Suppressor macrophage treated with lipopolysaccharide for 1 hour (primary cell): ENCODE data around the gene DOCK8.
"Not testable (repeated sequence)": the region's sequence is repeated elsewhere in the genome, so short reads cannot be mapped to it uniquely, and the experiment has no call there.

ENCODE experiments used
- DNase-seq, 3 donors: peaks; one replicate each; pipeline ENCODE4 v3.0.0-alpha.2; 2020 to 2022

DOCK8 gene

DNA sequence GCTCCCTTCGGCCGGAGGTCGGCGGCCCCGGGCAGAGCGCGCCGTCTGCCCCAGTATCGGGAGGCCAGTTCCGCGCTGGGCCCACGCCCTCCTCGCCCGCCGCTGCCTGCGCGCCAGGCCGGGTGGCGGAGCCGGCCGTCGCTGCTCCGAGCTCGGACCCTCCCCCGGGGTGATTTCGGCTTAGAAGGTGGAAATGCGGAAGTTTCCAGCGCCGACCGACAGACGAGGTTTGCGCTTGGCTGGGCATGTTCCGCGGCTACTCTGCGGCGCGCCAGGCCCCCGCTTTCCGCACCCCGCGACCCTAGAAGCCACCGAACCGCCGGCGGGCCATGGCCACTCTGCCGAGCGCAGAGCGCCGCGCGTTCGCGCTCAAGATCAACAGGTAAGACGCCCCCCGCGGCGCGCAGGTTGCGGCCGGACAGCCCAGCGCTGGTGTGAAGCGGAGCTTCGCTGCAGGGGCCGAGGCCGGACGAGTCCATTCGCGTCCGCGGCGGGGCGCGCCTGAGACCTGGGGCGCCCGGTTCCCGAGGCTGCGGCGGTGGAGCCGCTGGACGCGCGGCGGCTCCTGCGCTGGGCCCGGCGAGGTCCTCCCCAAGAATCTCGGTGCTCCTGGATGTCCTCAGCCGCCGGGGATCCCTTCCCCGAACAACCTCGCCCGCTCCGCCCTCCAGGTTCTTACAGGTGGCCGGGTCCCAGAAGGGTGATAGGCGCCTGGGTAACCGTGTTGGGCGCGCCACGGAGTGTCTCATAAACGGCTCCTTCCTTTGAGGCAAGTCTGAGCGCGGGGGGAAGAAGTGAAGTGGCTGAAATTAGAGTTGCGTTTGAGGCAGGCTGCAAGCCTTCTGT lies at the start of gene DOCK8:
TSS of gene DOCK8 (plus strand) at position 218 of the 846 bp plus-strand sequence. CDS start at position 330, 112 bp downstream.
- DNase-seq, result peak; percentile 91 to 96 (median 93)

DNA sequence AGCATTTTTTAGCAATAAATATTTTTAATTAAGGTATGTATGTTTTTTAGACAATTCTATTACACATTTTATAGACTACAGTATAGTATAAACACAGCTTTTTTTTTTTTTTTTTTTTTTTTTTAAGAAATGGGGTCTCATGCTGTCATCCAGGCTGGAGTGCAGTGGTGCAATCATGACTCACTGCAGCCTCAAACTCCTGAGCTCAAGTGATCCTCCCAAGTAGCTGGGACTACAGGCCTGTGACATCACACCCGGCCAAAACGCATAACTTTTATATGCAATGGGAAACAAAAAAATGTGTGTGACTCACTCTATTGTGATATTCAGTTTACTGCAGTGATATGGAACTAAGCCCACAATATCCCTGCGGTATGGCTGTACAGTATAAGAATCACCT lies 44.9 kb upstream of the DOCK8 start:
- not testable (repeated sequence) for DNase-seq

DNA sequence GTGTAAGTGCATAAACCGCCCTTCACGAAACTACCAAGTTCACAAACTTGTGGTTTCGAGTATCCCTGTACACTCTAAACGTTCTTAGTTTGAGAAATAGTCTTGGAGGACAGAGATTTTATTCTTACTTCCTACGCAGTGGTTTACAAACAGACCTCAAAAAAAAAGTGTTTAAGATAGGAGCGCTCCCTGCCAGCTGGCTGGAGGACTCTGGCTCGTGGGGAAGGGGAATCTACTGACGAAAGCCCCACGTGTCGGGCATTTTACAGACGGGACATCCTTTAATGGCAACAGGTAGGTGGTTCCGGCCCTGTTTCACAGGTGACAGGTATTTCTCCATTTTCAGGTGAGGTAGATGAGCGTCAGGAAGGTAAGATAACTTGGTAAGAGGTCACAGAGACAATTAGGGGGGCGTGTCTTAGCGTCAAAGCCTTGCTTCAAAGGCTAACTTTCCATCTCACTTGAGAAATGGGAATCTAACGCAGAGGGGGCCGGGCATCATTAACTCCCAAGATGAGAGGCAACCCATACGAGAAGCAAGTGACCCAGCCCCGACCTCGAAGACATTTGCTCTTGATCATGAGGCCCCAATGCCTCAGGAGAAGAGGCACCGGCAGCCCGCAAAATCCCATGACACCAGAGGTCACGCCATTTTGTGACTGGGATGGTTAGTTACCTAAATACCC lies 36.4 kb upstream of the DOCK8 start:
- peak in 1 of 3 donors; percentile 1 for DNase-seq

DNA sequence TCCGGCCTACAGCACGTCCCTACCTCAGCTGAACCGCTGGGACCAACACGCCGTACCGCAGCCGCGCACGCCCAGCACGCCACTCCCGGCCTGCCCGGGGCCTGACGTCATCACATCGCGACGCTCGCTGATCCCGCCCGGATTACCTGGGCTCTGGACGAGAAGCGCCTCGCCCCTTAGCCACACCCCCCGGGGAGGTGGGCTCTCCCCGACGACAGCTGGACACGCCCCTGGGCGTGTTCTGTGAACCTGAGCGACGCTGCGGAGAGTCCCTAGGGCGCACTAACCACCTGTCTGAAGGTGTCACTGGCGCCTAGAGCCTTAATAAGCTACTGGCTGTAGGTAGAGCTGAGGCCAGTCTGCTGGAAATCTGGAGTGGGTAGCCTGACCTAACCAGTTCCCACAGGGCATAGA lies 35.7 kb upstream of the DOCK8 start, which contains the start of gene ZNG1A:
TSS of gene ZNG1A (minus strand) at position 87 of the 414 bp plus-strand sequence. CDS start 87 bp downstream, outside the sequence.
- DNase-seq, result peak in 2 of 3 donors; percentile 57 to 74

DNA sequence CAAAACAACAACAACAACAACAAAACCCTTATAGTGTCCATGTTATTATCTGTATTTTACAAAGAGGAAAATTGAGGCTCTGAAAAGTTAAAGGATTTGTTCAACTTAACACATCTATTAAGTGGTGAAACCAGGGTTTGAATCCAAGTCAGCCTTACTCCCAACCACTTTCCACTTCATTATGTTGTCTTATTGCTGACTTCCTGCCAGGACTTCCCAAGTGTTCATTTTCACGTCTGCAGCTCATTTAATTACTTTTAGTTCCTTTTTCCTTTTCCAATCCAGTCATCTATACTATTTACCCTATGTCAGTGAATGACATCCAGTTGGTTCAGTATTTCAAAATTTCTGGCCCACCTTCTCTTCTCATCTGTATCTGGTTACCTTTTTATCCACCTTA lies 15.1 kb upstream of the DOCK8 start:
- DNase-seq, result peak in 2 of 3 donors; percentile 59 to 69

DNA sequence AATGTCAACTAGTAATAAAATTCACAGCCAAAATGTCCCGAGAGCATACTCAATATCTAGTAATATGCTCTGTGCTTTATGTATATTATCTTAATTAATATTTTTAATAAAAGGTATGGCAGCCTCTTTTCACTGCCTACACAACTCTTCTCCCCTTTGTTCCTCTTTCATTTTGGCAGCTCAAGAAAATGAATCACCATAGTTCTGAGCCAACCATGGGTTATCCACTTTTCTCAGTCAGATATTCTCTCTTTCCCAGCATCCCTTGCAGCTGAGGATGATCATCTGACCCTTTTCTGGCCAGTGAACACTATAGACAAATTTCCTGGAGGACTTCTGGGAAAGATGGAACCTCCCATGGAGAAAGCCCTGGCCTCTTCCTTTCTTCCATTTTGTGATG lies 8.2 kb upstream of the DOCK8 start:
- DNase-seq, result peak in 2 of 3 donors; percentile 70

DNA sequence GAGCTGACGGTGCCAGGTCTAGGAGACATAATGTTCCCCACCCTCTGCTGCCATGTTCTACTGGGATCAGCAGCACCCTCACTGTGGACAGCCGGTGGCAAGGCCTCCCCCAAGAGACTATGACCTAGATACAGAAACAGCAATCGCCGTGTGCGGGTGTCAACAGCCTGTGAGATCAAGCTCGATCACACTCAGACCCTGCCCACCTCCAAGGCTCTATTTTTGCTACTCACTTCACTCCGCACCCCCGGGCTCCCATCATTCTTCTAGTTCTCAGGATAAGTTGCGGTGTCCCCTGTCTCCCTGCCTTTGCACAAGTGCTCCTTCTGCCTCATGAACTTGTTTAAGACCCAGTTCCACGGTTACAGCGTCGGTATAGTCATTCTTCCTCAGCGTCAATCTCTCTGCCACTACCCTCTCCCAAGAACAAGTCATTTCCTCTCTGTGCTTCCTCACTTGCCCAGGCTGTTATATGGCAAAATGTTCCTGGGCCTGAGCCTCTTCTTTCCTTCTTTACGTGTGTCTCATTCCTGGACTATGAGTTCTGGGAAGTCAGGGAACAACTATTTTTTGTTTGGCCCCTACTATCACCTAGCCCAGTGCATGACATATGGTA lies 5.4 kb upstream of the DOCK8 start:
- peak; percentile 63 to 83 (median 76) for DNase-seq

DNA sequence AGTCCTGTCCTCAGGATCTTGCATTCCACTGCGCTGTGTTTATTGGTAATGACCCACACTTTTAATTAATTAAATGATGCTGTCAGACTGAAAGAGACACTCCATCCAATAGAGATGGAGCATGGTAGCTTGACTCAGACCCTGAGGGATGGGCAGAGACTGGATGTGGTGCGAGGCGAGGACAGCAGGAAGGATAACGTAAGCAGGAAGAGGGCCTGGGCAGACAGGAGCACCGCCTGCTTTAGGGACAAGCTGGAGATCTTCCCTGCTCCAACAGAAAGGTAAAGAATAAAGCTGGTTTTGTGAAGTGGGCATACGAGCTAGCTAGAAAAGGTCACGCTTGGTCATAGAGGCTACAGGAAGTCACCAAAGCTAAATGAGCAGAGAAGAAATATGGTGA lies 3.6 kb upstream of the DOCK8 start:
- no peak for DNase-seq

DNA sequence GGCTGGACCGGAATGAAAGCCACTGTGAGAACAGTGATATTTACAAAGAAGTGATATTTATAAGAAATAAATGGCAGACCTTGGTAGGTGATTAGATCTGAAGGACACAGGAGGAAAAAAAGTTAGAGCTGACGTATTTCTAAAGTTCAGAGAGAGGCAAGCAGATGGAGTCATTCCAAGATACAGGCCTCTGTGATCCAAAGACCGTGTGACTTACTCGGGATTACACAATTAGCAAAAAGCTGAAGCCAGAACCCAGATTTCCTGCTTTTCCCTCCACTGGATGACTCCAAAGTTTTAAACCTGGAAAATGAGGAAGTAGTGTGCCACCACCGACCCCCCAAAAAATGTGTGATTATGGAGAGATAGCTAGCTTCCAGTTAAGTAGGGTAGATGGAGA lies 3.1 kb upstream of the DOCK8 start:
- peak; percentile 50 to 73 (median 67) for DNase-seq

DNA sequence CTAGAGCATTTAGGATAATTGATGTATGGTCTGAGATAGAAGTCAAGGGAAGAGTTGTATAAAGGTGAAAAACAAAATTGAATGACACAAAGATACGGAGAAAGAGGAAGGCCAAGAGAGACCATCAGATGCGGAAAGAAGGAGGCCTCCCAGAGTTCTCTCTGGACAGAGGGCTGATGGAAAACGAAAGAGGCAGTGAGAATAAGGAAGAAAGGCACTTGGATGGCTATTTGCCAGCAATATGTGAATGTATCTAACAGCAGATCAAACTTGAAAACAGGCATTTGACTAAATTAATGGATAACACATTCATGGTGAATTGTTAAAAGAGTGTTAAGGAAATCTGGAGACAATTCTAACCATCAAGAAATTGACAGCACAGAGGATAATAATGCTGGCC lies 2.4 kb upstream of the DOCK8 start:
- DNase-seq, result peak; percentile 69 to 83 (median 71)

DNA sequence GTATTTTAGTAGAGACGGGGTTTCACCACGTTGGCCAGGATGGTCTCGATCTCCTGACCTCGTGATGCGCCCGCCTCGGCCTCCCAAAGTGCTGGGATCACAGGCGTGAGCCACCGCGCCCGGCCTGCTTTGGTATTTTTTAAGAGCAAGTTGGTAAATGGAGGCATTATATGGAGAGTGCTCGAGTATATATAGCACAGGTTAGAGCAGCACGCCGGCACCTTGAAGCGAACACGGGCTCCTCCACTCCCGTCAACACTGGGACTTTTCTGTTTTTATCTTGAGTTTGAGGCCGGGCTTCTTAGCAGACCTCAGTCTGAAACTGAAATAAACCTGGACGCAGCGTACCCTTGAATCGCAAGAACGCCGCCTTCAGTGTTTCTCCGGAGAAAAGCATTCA lies 764 bp upstream of the DOCK8 start:
- DNase-seq, result not testable (repeated sequence)

DNA sequence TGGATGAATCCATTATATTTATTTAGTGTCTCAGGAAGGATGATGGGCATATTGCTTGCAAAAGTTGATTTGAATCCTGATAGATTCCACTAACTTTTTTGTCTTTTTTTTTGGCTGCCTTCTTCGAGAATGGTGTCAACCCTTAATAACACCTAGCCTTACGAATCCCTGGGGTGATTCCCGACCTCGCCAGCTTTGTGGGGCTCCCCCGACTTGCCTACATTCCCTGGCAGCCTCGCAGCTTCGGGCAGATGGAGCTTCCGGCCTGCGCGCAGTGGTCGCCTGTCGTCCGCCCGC lies 366 bp upstream of the DOCK8 start:
- no peak for DNase-seq

DNA sequence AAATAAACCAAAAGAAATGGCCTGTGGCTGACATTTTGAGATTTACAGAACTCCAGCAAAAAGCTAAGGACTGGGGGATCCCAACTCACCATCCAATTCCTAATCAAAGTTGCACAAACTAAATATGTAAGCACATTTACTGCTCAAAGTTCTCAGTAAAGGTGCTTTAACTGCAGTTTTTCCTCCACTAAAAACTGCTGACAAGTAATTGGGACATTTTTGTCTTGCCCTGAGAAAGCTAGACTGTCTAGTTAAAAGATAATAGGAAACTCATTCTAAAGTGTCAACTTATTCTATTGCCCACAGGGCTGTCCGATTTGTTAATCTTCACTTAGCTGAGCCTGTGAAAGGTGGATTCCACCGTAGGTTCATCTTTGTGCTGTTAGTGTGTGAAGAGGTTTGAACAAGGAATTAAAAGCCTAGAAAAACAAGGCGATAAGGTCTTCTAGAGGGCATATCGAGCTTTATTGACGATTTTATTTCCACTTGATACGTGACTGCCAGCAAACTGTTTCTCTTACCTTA lies 1.0 kb downstream of the DOCK8 start:
- DNase-seq, result no peak

DNA sequence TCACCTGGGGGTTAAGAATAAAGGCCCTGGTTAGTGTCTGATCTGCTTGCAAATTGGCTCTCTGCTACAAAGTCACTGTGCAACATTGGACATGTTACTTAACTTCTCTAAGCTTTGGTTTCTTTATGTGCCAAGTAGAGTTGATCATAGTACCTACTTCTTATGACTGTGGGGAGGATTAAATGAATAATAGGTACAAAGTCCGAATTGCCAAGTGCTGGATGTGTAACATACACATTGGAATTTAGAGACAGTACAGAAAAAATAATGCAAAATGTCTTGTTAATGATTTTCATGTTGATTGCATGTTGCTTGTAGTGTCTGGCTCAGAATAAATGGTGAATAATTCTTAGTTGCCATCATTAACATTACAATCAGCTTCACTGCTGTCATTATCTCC lies 2.2 kb downstream of the DOCK8 start:
- DNase-seq, result no peak

DNA sequence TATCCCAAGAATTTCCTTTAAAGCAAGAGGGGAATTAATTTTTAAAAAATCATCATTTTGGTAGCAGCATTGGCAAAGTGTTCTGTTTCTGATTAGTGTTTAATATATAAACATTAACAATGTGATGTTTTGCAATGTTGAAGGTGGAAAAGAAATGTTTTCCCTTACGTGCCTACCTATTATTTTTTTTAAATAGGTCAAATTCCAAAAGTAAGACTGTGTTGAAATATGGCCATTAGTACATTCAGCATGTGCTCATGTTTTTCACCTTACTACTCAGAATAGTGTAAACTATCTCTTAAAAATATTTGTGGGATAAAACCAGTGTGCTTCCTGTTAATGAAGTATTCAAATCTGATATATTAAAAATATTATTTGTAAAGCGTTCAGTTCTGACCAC lies 3.3 kb downstream of the DOCK8 start:
- no peak for DNase-seq

DNA sequence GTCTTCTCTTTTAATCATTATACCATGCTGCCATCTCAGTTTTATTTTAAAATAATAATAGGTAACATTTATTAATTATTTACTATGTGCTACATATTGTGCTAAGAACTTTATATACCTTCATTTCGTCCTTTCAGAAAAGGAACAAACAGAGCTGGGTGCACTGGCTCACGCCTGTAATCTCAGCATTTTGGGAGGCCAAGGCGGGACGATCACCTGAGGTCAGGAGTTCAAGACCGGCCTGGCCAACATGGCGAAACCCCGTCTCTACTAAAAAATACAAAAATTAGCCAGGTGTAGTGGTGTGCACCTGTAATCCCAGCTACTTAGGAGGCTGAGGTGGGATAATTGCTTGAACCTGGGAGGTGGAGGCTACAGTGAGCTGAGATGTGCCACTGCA lies 4.4 kb downstream of the DOCK8 start:
- DNase-seq, result not testable (repeated sequence)

DNA sequence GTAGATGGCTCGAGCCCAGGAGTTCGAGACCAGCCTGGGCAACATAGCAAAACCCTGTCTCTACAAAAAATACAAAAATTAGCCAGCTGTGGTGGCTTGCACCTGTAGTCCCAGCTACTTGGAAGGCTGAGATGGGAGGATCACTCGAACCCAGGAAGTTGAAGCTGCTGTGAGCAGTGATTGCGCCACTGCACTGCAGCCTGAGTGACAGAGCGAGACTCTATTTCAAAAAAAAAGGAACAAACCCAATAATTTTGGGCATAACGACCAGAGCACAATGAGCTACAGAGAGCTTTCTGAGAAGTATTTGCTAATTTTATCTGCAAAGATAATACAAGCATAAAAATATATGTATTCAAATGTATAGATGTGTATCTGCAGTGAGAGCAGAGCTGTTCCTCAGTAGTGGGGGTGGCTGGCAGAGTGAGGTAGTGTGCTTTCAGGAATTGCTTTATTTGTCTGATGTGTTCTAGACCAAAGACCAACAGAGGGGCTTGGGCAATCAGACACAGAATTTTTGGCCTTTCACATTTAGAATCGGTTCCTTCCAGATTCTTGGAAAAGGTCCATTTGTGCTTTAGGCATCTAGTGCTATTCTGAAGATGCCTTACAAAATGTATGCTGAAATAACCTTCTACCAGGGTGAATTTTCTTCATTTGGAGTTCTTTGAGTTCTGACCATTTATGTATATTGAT lies 5.2 kb downstream of the DOCK8 start:
- peak in 2 of 3 donors; percentile 50 to 55 for DNase-seq

DNA sequence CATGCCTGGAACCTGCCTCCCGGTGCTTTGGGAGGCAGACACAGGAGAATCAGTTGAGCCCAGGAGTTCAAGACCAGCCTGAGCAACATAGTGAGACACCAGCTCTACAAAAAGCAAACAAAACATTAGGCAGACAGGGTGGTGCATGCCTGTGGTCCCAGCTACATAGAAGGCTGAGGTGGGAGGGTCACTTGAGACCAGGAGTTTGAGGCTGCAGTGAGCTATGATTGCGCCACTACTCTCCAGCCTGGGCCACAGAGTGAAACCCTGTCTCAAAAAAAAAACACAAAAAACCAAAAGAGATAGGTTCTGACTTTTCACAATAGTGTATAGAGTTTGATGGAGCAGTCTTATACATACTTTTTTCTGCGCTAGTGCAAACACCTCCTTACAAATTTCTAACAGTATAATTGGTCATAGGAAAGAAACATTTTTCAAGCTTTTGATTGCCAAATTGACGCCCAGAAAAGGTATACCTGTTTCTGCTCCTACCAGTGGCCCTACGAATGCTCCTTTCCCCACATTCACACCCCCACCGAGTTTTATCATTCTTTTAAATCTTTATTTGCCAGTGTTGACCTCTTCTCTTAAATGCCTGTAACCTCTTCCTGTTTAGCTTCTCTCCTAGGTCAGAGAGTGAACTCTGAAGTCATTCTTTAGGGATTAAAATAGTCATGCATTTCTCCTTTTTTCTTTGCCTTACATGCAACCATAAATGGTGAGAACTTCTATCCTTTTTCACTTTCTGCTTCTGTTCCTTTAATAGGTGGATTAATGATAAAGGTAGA lies 7.5 kb downstream of the DOCK8 start:
- DNase-seq, result peak in 2 of 3 donors; percentile 73 to 82

DNA sequence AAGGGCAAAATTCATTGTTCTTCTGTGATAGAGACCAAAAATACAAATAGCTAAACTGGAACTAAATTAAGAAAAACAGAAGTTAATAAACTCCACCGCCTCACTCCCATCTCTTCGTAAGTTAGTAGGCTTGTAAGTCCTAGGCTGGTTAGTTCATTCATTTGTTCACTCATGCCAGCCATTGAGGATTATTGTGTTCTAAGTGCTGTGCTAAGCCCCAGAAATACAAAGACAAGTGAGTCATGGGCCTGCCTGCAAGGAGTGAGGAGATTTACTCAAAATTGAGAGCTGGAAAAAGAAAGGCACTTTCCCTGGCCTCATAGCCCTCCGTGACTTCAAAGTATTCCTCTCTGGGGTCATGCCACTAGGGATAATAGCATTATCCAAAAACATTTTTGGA lies 8.5 kb downstream of the DOCK8 start:
- peak in 2 of 3 donors; percentile 55 to 57 for DNase-seq

DNA sequence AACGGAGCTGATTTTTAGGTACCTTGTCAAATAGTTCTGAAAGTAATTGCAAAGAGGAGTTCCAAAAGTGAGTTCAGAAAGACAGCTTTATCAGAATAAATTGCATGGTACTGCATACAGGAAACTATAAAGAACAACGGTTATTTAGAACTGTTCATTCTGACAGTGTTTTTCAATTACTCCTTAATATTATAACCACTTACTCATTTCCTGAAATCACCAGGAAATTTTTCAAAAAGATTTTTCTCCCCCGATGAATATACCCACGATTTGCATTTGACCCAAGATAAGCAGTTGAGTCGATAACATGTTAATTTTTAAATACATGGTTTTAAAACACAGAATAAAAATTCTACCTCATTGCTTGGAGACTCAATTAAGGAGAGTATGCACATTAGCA lies 9.4 kb downstream of the DOCK8 start:
- peak in 2 of 3 donors; percentile 35 to 73 for DNase-seq

DNA sequence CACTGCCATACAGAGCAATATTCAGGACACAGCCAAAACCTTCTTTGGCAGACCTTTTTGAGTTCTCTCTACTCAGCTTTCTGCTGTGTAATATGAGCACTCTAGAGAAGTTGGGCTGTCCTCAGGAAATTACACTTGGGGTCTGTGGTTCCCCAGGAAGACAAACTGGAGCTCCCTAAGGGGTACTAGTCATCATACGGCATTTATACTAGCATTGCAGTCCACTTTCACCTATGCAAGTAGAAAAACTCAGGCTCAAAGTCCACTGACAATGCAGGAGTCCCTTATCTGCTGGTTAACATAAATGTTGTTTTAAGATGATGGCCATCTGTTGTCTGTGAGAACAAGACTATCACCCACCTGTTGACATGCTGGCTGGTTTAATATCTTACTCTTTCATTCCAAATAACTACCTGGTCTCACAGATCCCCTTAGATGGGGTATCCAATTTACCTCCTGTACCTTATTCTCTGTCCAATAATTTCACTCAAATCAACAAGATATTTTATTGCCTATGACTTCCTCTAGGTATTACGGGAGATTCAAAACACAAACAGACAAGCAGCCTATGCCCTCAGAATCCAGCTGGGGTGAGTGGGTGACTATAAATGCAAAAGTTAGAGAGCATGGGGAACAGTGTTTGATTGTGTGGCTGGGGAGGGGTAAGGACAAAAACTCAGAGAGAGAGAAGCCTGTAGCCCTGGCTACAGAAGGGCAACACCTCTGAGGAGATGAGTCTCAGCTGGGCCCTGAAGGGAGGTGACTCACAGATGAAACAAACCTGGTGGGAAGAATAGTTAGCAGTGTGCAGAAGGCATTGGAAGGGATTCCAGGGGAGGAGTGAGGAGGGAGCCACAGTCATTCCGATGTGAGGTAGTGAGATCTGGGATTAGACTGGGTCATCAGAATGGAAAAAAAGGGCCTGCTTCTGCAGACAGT lies 10.2 kb downstream of the DOCK8 start:
- DNase-seq, result peak in 2 of 3 donors; percentile 61 to 69
